ENCODE results near the gene CLINT1. TPM values are rescaled to one million over a fixed set of nuclear protein-coding genes. Genes with fewer than 3 reads are reported as not detected.

Gene CLINT1
- total and polyA plus RNA-seq, 2 of the 4 experiments (the other 2 are of a cell fraction) = 144 to 146 TPM

GRCh38 chr5:157766902-157767301 lies 92.0 kb downstream of the CLINT1 start:
- H4K5ac ChIP-seq (ENCODE audit: low read depth, low read length) = no peak overlapping the region
- H3K79me1 ChIP-seq (ENCODE audit: low read depth in 1 of 2, low read length in 2 of 2) = no peaks in the 10 kb centered on the region
- no peak overlapping the region for H2AK5ac ChIP-seq (ENCODE audit: low read depth, low read length)
- H2BK5ac ChIP-seq (ENCODE audit: low read depth, low read length, poor library complexity, severe bottlenecking) = no peak overlapping the region
- dilution Hi-C loops (cut with HindIII; ENCODE audit: low sequenced_read_pairs, unreplicated experiment) = no loop called here
- DNase-seq = no peak
- H3K4me1 ChIP-seq (ENCODE audit: control insufficient read depth, insufficient read depth, low read length) = peaks cover 3% of the 10 kb centered on the region; the same call in 1 of the 2 replicates
- H2AFZ ChIP-seq (replicated peaks; ENCODE audit: low read length, poor library complexity) = no peak overlapping the region
- H3K56ac ChIP-seq (ENCODE audit: extremely low read depth, insufficient read depth, low read length) = no peak overlapping the region
- intact Hi-C loops (cut with micrococcal nuclease) = no loop called here
- H3K36me3 ChIP-seq (ENCODE audit: control insufficient read depth, insufficient read depth, low read length) = no peaks in the 10 kb centered on the region
- H3K4me3 ChIP-seq (ENCODE audit: insufficient read depth, low read depth, low read length) = no peak overlapping the region
- TF ChIP-seq POLR2A (IDR thresholded peaks at IDR 0.05; ENCODE audit: low read depth, low read length) (no peak), CHD1 (IDR thresholded peaks at IDR 0.05; ENCODE audit: low read depth, low read length) (no peak), RFX5 (IDR thresholded peaks at IDR 0.05; ENCODE audit: low read depth, low read length) (no peak), USF2 (IDR thresholded peaks at IDR 0.05; ENCODE audit: low read depth, low read length) (no peak), MAZ (IDR thresholded peaks at IDR 0.05; ENCODE audit: borderline replicate concordance, low read depth, low read length) (no peak), CEBPB (IDR thresholded peaks at IDR 0.05; ENCODE audit: low read depth, low read length) (no peak), FOS (IDR thresholded peaks at IDR 0.05; ENCODE audit: low read depth, low read length) (no peak), SMC3 (IDR thresholded peaks at IDR 0.05; ENCODE audit: low read depth, low read length) (no peak), NFE2L2 (IDR thresholded peaks at IDR 0.05; ENCODE audit: low read depth, low read length) (no peak), BHLHE40 (IDR thresholded peaks at IDR 0.05; ENCODE audit: low read depth, low read length) (no peak), MAFK (IDR thresholded peaks at IDR 0.05; ENCODE audit: low read depth, low read length) (no peak)
- no peak overlapping the region for H3K4ac ChIP-seq (ENCODE audit: low read depth, low read length)
- H3K27ac ChIP-seq (ENCODE audit: insufficient read depth, low read length) = no peak overlapping the region
- no peak overlapping the region for H2BK120ac ChIP-seq (ENCODE audit: low read depth, low read length)
- ChIA-PET CTCF (interaction anchor here (1.2 kb wide), 1 partner anchor 51 kb away, joined by 3 read pairs; no protein-coding TSS in a partner anchor), POLR2A (ENCODE audit: unreplicated experiment) (no interaction called here)
- no peak overlapping the region for H3K9ac ChIP-seq (ENCODE audit: low read depth, low read length)
- H2BK20ac ChIP-seq (ENCODE audit: low read depth, low read length) = no peak overlapping the region
- no peaks in the 10 kb centered on the region for H4K20me1 ChIP-seq (ENCODE audit: insufficient read depth, low read length)
- H4K8ac ChIP-seq (ENCODE audit: low read depth in 2 of 2, low read length in 2 of 2) = no peak overlapping the region
- no TSS peak for BruUV-seq (replicated peaks)
- peaks cover 6% of the 10 kb centered on the region; the same call in 1 of the 2 replicates for H3K9me1 ChIP-seq (ENCODE audit: insufficient read depth, low read length)
- in situ Hi-C loops (cut with MboI; ENCODE audit: low sequenced_read_pairs) = no loop called here
- no peak overlapping the region for H3K23ac ChIP-seq (ENCODE audit: low read depth, low read length)
- no CpG with 5 or more reads among the region's 1 CpG for WGBS, 2 experiments (ENCODE audit: extremely low coverage in 2 of 2, insufficient read length in 1 of 2)
- no peaks in the 10 kb centered on the region for H3K9me3 ChIP-seq (ENCODE audit: control insufficient read depth, insufficient read depth, low read length)
- no peak for ATAC-seq (ENCODE audit: low read depth)
- H2BK15ac ChIP-seq (ENCODE audit: low read depth, low read length) = no peak overlapping the region
- peaks cover 2% of the 10 kb centered on the region; the same call in 1 of the 2 replicates for H3K27me3 ChIP-seq (ENCODE audit: control insufficient read depth, insufficient read depth, low read length)
- H2AK9ac ChIP-seq (replicated peaks; ENCODE audit: low read depth, low read length, poor library complexity) = no peak overlapping the region
- no peak overlapping the region for H3K18ac ChIP-seq (ENCODE audit: low read depth, low read length)
- no peak overlapping the region for H3K4me2 ChIP-seq (ENCODE audit: low read depth, low read length)
- H4K91ac ChIP-seq (ENCODE audit: insufficient read depth, low read depth, low read length) = no peak overlapping the region
- H3K14ac ChIP-seq (replicated peaks; ENCODE audit: low read depth, low read length) = no peak overlapping the region

All from IMR-90 (cell line).